NT2/D1 (cell line): ENCODE data around the gene ARHGEF25.

ENCODE experiments used
- YY1 ChIP-seq: IDR thresholded peaks from 2 replicates; pipeline ENCODE4 v1.6.1; 2011; ENCODE audit not compliant: insufficient read length, insufficient read depth
- ZNF274 ChIP-seq: IDR thresholded peaks from 2 replicates; pipeline ENCODE4 v1.6.1; 2011; ENCODE audit warnings: mild to moderate bottlenecking, low read depth, low read length

DNA sequence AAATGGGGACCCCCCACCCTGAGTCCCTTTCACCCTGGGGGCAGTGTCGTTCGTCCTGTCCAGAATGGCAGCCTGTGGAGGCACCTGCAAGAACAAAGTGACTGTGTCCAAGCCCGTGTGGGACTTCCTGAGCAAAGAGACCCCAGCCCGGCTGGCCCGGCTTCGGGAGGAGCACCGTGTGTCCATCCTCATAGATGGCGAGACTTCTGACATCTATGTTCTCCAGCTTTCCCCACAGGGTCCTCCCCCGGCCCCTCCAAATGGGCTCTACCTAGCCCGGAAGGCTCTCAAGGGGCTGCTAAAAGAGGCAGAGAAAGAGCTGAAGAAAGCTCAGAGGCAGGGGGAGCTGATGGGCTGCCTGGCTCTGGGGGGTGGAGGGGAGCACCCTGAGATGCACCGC is 4.4 kb upstream of the ARHGEF25 start:
- TF ChIP-seq YY1 (no peak), ZNF274 (no peak)
